IMR-90 (cell line): ENCODE data around the gene CALHM6.

Source experiments
- CTCF ChIP-seq: conservative IDR thresholded peaks from 2 replicates; pipeline ENCODE4 v1.5.1; 2012; ENCODE audit warnings: mild to moderate bottlenecking, low read depth, low read length, improper control_type of control experiment
- MXI1 ChIP-seq: IDR thresholded peaks from 2 replicates; pipeline ENCODE4 v1.6.1; 2012; ENCODE audit warnings: low read depth, mild to moderate bottlenecking, low read length, moderate library complexity, borderline replicate concordance
- POLR2A ChIP-seq: IDR thresholded peaks from 2 replicates; pipeline ENCODE4 v1.6.1; 2012; ENCODE audit warnings: mild to moderate bottlenecking, low read depth, low read length

- TF ChIP-seq POLR2A = no peak
- no peak for TF ChIP-seq CTCF
- TF ChIP-seq MXI1 = no peak
Observed at GRCh38 chr6:116468293-116468692, 7.1 kb downstream of the CALHM6 start.
